ENCODE measurements around the gene MICAL3.

- TF ChIP-seq EZH2 (IDR thresholded peaks at IDR 0.05; ENCODE audit: borderline replicate concordance, insufficient read depth, low read length, poor library complexity, severe bottlenecking) (no peak), CTCF (IDR thresholded peaks at IDR 0.05; ENCODE audit: poor library complexity, severe bottlenecking) (no peak), POLR2AphosphoS5 (IDR thresholded peaks at IDR 0.05) (no peak), RAD21 (conservative IDR thresholded peaks at IDR 0.05) (no peak), EP300 (conservative IDR thresholded peaks at IDR 0.05; ENCODE audit: poor library complexity, severe bottlenecking) (no peak)
Measured at GRCh38 chr22:17942721-17943120, 81.6 kb downstream of the MICAL3 start.

All from neural cell (in vitro differentiated cells).